D341Med (cell line): ENCODE data around the gene GPX2.
"Not testable (repeated sequence)": the region's sequence is repeated elsewhere in the genome, so short reads cannot be mapped to it uniquely, and the experiment has no call there.

Experiments used
- DNase-seq: peaks from one replicate; pipeline ENCODE4 v3.0.0; 2012; ENCODE audit warnings: low spot score

GPX2 gene

GRCh38 chr14:64913477-64913876 lies 29.1 kb downstream of the GPX2 start:
- DNase-seq: not testable (repeated sequence)

GRCh38 chr14:64912261-64912660 lies 30.3 kb downstream of the GPX2 start:
- no peak for DNase-seq

GRCh38 chr14:64910847-64911495 lies 31.6 kb downstream of the GPX2 start:
- no peak for DNase-seq

- DNase-seq: no peak
Observed at GRCh38 chr14:64906022-64906421, 36.5 kb downstream of the GPX2 start.

- no peak for DNase-seq
Observed at GRCh38 chr14:64899958-64900357, 42.6 kb downstream of the GPX2 start.

GRCh38 chr14:64891839-64892375 lies 50.6 kb downstream of the GPX2 start:
- peak; percentile 42 for DNase-seq

GRCh38 chr14:64891173-64891838 lies 51.2 kb downstream of the GPX2 start:
- DNase-seq: no peak

GRCh38 chr14:64889352-64889751 lies 53.2 kb downstream of the GPX2 start:
- DNase-seq: no peak
